Measurements from ENCODE around the gene FNIP2. TPM values are rescaled to one million over a fixed set of nuclear protein-coding genes. Genes with fewer than 3 reads are reported as not detected.
A peak's percentile ranks its signal among the peaks of the same experiment; 100 is the strongest.

FNIP2 gene
- total RNA-seq, 3 donors from 2014 or later (not counting 1 experiment from before 2014, with no cell fraction given): 19.4 to 22.6 (median 21.8) TPM

DNA sequence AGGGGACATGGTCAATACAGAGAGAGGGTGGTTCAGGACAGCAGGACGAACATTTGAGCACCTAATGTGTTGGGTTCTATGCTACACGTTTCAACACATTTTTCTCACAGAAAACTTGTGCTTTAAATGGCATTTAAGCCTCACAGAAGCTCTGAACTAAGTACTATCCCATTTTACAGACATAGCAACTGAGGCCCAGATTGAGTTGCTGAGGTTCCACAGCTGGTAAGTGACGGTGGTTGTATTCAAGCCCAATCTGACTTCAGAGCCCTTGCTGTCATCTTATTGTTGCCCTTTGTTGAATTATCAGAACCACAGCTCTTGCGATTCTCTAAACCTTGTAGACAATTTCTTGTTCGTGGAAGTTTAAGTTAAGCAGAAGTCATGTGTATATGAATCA, 116.7 kb downstream of the FNIP2 start:
- H3K36me3 ChIP-seq (ENCODE audit: control insufficient read depth, insufficient read depth, low read length): peaks cover 1% of the 10 kb centered on the region
- H3K9me3 Mint-ChIP-seq: no peaks in the 10 kb centered on the region
- 81% methylated on average over 5 of the region's 5 CpGs for WGBS (ENCODE audit: insufficient coverage)
- H3K4me3 Mint-ChIP-seq: no peak overlapping the region
- no peaks in the 10 kb centered on the region for H3K27me3 ChIP-seq (ENCODE audit: control insufficient read depth, insufficient read depth, low read length)
- DNase-seq (no peak), ATAC-seq (no peak)
- no peak overlapping the region for H3K27ac ChIP-seq (ENCODE audit: low read length)
- no peaks in the 10 kb centered on the region for H3K9me3 ChIP-seq (ENCODE audit: control insufficient read depth, insufficient read depth, low read length)
- TF ChIP-seq, protein P1, sequence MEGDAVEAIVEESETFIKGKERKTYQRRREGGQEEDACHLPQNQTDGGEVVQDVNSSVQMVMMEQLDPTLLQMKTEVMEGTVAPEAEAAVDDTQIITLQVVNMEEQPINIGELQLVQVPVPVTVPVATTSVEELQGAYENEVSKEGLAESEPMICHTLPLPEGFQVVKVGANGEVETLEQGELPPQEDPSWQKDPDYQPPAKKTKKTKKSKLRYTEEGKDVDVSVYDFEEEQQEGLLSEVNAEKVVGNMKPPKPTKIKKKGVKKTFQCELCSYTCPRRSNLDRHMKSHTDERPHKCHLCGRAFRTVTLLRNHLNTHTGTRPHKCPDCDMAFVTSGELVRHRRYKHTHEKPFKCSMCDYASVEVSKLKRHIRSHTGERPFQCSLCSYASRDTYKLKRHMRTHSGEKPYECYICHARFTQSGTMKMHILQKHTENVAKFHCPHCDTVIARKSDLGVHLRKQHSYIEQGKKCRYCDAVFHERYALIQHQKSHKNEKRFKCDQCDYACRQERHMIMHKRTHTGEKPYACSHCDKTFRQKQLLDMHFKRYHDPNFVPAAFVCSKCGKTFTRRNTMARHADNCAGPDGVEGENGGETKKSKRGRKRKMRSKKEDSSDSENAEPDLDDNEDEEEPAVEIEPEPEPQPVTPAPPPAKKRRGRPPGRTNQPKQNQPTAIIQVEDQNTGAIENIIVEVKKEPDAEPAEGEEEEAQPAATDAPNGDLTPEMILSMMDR (IDR thresholded peaks at IDR 0.05): no peak
- intact Hi-C loops (cut with micrococcal nuclease): no loop called here
- peaks cover 15 to 16% of the 10 kb centered on the region in 2 donors for H3K4me1 Mint-ChIP-seq
- H3K27me3 Mint-ChIP-seq (ENCODE audit: low read depth in 2 of 2): no peaks in the 10 kb centered on the region
- no peaks in the 10 kb centered on the region for H3K36me3 Mint-ChIP-seq
- peak overlapping the region in 1 of 2 donors; percentile 66 for H3K27ac Mint-ChIP-seq
- no peak overlapping the region for H3K4me3 ChIP-seq (ENCODE audit: low read length)
- H3K4me1 ChIP-seq (ENCODE audit: control insufficient read depth, insufficient read depth, low read length): no peaks in the 10 kb centered on the region

DNA sequence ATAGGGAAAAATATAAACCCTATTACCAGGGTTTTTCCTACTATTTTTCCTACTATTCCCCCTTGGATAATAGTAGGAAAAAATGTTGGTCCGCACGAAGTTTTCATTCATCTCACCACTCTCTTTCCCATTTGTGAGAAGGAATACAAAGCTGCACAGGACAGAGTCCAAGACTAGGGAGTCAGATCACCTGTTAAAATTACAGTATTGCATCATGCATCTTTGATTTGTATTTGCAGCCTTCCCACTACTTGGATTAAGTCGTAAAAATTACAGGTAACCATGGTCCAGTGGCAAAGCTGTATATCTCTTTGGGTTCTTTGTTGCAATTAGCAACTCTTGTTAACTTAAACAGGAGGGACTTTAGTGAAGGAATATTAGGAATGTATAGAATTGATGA, 121.5 kb downstream of the FNIP2 start:
- Histone ChIP-seq H3K4me1 (ENCODE audit: control insufficient read depth, insufficient read depth, low read length) (no peaks in the 10 kb centered on the region), H3K36me3 (ENCODE audit: control insufficient read depth, insufficient read depth, low read length) (peaks cover 3% of the 10 kb centered on the region), H3K9me3 (ENCODE audit: control insufficient read depth, insufficient read depth, low read length) (no peaks in the 10 kb centered on the region), H3K4me3 (ENCODE audit: low read length) (no peak overlapping the region), H3K27me3 (ENCODE audit: control insufficient read depth, insufficient read depth, low read length) (no peaks in the 10 kb centered on the region), H3K27ac (ENCODE audit: low read length) (no peak overlapping the region)
- DNase-seq (no peak), ATAC-seq (no peak)
- intact Hi-C loops (cut with micrococcal nuclease): no loop called here
- no peaks in the 10 kb centered on the region for H3K27me3 Mint-ChIP-seq (ENCODE audit: low read depth in 2 of 2)
- no peaks in the 10 kb centered on the region for H3K36me3 Mint-ChIP-seq
- peaks cover 3 to 5% of the 10 kb centered on the region in 2 donors for H3K4me1 Mint-ChIP-seq
- no peaks in the 10 kb centered on the region for H3K9me3 Mint-ChIP-seq
- TF ChIP-seq, protein P1 (IDR thresholded peaks at IDR 0.05): no peak
- H3K4me3 Mint-ChIP-seq: no peak overlapping the region
- no peak overlapping the region for H3K27ac Mint-ChIP-seq
- whole genome bisulfite sequencing (ENCODE audit: insufficient coverage): 93% methylated on average over 3 of the region's 3 CpGs

DNA sequence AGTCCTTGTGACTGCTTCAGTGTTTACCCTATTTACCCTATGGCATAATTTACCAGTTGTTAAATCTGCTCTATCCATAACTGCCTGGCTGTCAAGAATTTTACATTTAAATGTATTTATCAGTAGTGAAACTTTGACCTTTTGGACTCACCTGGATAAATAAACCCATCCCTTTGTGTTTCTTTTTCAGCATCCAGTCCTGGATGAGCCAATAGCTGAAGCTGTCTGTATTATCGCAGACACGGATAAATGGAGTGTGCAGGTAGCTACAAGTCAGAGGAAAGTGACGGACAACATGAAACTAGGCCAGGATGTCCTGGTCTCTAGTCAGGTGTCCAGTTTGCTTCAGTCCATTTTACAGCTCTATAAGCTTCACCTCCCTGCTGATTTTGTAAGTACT, 122.4 kb downstream of the FNIP2 start:
- H3K4me1 Mint-ChIP-seq: peaks cover 9% of the 10 kb centered on the region in 2 donors
- TF ChIP-seq, protein P1 (IDR thresholded peaks at IDR 0.05): no peak
- peaks cover 7% of the 10 kb centered on the region for H3K4me1 ChIP-seq (ENCODE audit: control insufficient read depth, insufficient read depth, low read length)
- H3K4me3 Mint-ChIP-seq: no peak overlapping the region
- intact Hi-C loops (cut with micrococcal nuclease): no loop called here
- no peaks in the 10 kb centered on the region for H3K36me3 Mint-ChIP-seq
- no peaks in the 10 kb centered on the region for H3K27me3 ChIP-seq (ENCODE audit: control insufficient read depth, insufficient read depth, low read length)
- 98% methylated on average over 3 of the region's 3 CpGs for WGBS (ENCODE audit: insufficient coverage)
- no peaks in the 10 kb centered on the region for H3K9me3 ChIP-seq (ENCODE audit: control insufficient read depth, insufficient read depth, low read length)
- ATAC-seq (no peak), DNase-seq (no peak)
- H3K4me3 ChIP-seq (ENCODE audit: low read length): no peak overlapping the region
- H3K36me3 ChIP-seq (ENCODE audit: control insufficient read depth, insufficient read depth, low read length): peaks cover 3% of the 10 kb centered on the region
- H3K27ac ChIP-seq (ENCODE audit: low read length): no peak overlapping the region
- H3K27ac Mint-ChIP-seq: no peak overlapping the region
- H3K9me3 Mint-ChIP-seq: no peaks in the 10 kb centered on the region
- H3K27me3 Mint-ChIP-seq (ENCODE audit: low read depth in 2 of 2): no peaks in the 10 kb centered on the region

DNA sequence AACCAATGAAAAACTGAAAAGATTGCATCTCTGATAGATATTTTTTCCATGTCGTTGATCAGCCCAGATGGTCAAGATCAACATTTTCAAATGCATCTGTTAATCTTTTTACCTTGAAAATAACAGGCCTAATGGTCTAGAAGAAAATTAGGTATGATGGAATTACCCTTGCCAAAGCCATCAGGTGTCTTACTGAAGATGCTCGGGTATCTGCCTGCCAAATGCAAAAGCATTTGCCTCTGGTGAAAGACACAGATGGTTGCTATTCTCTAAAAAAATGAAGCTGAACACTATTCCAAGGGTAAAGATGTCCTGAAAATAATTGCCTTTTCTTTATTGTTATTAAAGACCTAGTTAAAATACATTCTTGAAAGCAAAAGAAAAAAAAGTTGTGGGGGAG, 126.0 kb downstream of the FNIP2 start:
- Mint-ChIP-seq H3K27ac (peak overlapping the region in 1 of 2 donors; percentile 96), H3K27me3 (ENCODE audit: low read depth in 2 of 2) (no peaks in the 10 kb centered on the region), H3K4me1 (peaks cover 38 to 39% of the 10 kb centered on the region in 2 donors), H3K4me3 (no peak overlapping the region), H3K36me3 (no peaks in the 10 kb centered on the region), H3K9me3 (peaks cover 0 to 2% of the 10 kb centered on the region in 2 donors)
- Histone ChIP-seq H3K4me3 (ENCODE audit: low read length) (no peak overlapping the region), H3K4me1 (ENCODE audit: control insufficient read depth, insufficient read depth, low read length) (peaks cover 13% of the 10 kb centered on the region), H3K36me3 (ENCODE audit: control insufficient read depth, insufficient read depth, low read length) (peaks cover 3% of the 10 kb centered on the region), H3K9me3 (ENCODE audit: control insufficient read depth, insufficient read depth, low read length) (no peaks in the 10 kb centered on the region), H3K27me3 (ENCODE audit: control insufficient read depth, insufficient read depth, low read length) (no peaks in the 10 kb centered on the region), H3K27ac (ENCODE audit: low read length) (no peak overlapping the region)
- WGBS (ENCODE audit: insufficient coverage): 100% methylated on average over 2 of the region's 2 CpGs
- ATAC-seq: no peak
- DNase-seq: no peak
- TF ChIP-seq, protein P1 (IDR thresholded peaks at IDR 0.05): no peak
- intact Hi-C loops (cut with micrococcal nuclease): loop anchor here (5.0 kb wide), 1 partner anchor 207 kb away; the partner anchor contains the start of gene RAPGEF2

All from natural killer cell (primary cell).